GM12892 (cell line): ENCODE data around the gene PODN. TPM values are rescaled to one million over a fixed set of nuclear protein-coding genes. Genes with fewer than 3 reads are reported as not detected.

Source experiments
- DNase-seq: peaks from one replicate; pipeline ENCODE4 v3.0.0; 2011; ENCODE audit not compliant: insufficient read length
- FAIRE-seq: peaks from 2 replicates; lab custom pipeline; 2011; peaks lifted over from hg19 to GRCh38; lab: Jason Lieb, UNC
- POLR2A ChIP-seq: IDR thresholded peaks from 2 replicates; pipeline ENCODE4 v1.6.1; 2011; ENCODE audit warnings: low read depth, low read length, control low read depth
- POLR2AphosphoS5 ChIP-seq: IDR thresholded peaks from 2 replicates; pipeline ENCODE4 v1.6.1; 2011; ENCODE audit warnings: low read depth, low read length, control low read depth
- TAF1 ChIP-seq: IDR thresholded peaks from 2 replicates; pipeline ENCODE4 v1.6.1; 2011; ENCODE audit warnings: low read depth, mild to moderate bottlenecking, control low read depth, low read length, borderline replicate concordance
- polyA plus RNA-seq: library from polyadenylated mRNA; unstranded; fragments of >200 nt; gene quantifications from one replicate; pipeline ENCODE4 v1.2.1, GENCODE V29; 2012; ENCODE audit warnings: missing spikeins, inconsistent platforms; ENCODE audit not compliant: missing spikeins

Gene PODN
- not detected for polyA plus RNA-seq

GRCh38 chr1:53061859-53062707, at the start of gene PODN:
PODN (plus strand) TSS chr1:53062213; CDS start chr1:53069856, 7,643 bp downstream.
- TF ChIP-seq POLR2A (no peak), POLR2AphosphoS5 (no peak), TAF1 (no peak)
- FAIRE-seq (no peak), DNase-seq (no peak)

GRCh38 chr1:53014791-53015507, 47.1 kb upstream of the PODN start:
- DNase-seq (peak; percentile 53), FAIRE-seq (peak; percentile 98)
- TF ChIP-seq TAF1 (peak; percentile 69; the same call in 1 of the 2 replicates), POLR2A (peak; percentile 72), POLR2AphosphoS5 (peak; percentile 63; the same call in 1 of the 2 replicates)

- DNase-seq: no peak
- FAIRE-seq: peak; percentile 27
These were observed 46.5 kb upstream of the PODN start for GRCh38 chr1:53015508-53015860.

GRCh38 chr1:53016705-53017104, 45.3 kb upstream of the PODN start:
- FAIRE-seq (no peak), DNase-seq (no peak)
- TF ChIP-seq TAF1 (no peak), POLR2A (no peak), POLR2AphosphoS5 (no peak)

More at GRCh38 chr1:53015508-53015860, 46.5 kb upstream of the PODN start:
- no peak for TF ChIP-seq POLR2A
- TF ChIP-seq POLR2AphosphoS5: no peak
- TF ChIP-seq TAF1: no peak

- DNase-seq (no peak), FAIRE-seq (no peak)
- TF ChIP-seq POLR2AphosphoS5 (no peak), TAF1 (no peak), POLR2A (no peak)
These were observed 41.4 kb upstream of the PODN start for GRCh38 chr1:53020588-53020987.

- DNase-seq (no peak), FAIRE-seq (no peak)
- TF ChIP-seq POLR2AphosphoS5 (no peak), POLR2A (no peak), TAF1 (no peak)
These were observed 39.8 kb upstream of the PODN start for GRCh38 chr1:53022179-53022578.

GRCh38 chr1:53023546-53023945, 38.5 kb upstream of the PODN start:
- TF ChIP-seq POLR2A (no peak), POLR2AphosphoS5 (no peak), TAF1 (no peak)
- DNase-seq (no peak), FAIRE-seq (no peak)

- TF ChIP-seq TAF1: no peak
- no peak for TF ChIP-seq POLR2A
- no peak for TF ChIP-seq POLR2AphosphoS5
- FAIRE-seq: no peak
- DNase-seq: no peak
These were observed 37.9 kb upstream of the PODN start for GRCh38 chr1:53024117-53024516.

- no peak for TF ChIP-seq POLR2AphosphoS5
- no peak for TF ChIP-seq TAF1
- TF ChIP-seq POLR2A: no peak
- DNase-seq (no peak), FAIRE-seq (no peak)
These were observed 36.8 kb upstream of the PODN start for GRCh38 chr1:53025034-53025768.

GRCh38 chr1:53025769-53026112, 36.3 kb upstream of the PODN start:
- FAIRE-seq (no peak), DNase-seq (no peak)
- TF ChIP-seq TAF1 (no peak), POLR2AphosphoS5 (no peak), POLR2A (no peak)

- FAIRE-seq: no peak
- TF ChIP-seq TAF1: no peak
- TF ChIP-seq POLR2AphosphoS5: no peak
- DNase-seq: no peak
These were observed 35.8 kb upstream of the PODN start for GRCh38 chr1:53026254-53026653.
